KMS-11 (cell line): ENCODE measurements around the gene PPT1.
A peak's percentile ranks its signal among the peaks of the same experiment; 100 is the strongest.

Source experiments
- H2AFZ ChIP-seq: fragments of 200-600 bp; sonication (generic); 2 replicates; pipeline ENCODE4 v1.6.1; 2016; ENCODE audit warnings: antibody characterized with exemption, mixed run types, low read depth
- H3K27ac ChIP-seq: fragments of 200-600 bp; sonication (generic); 2 replicates; pipeline ENCODE4 v1.6.1; 2016; ENCODE audit warnings: mild to moderate bottlenecking, mixed run types
- H3K27me3 ChIP-seq: fragments of 200-600 bp; sonication (generic); 2 replicates; pipeline ENCODE4 v1.6.1; 2017; ENCODE audit warnings: mild to moderate bottlenecking, low read depth, mixed run types, moderate library complexity; ENCODE audit not compliant: insufficient read depth
- H3K36me3 ChIP-seq: fragments of 200-600 bp; sonication (generic); 2 replicates; pipeline ENCODE4 v1.6.1; 2017; ENCODE audit warnings: mild to moderate bottlenecking, mixed run types; ENCODE audit not compliant: insufficient read depth
- H3K4me1 ChIP-seq: fragments of 200-600 bp; sonication (generic); 2 replicates; pipeline ENCODE4 v1.6.1; 2016; ENCODE audit warnings: mild to moderate bottlenecking, low read depth, mixed run types; ENCODE audit not compliant: poor library complexity, severe bottlenecking
- H3K4me2 ChIP-seq: fragments of 200-600 bp; sonication (generic); 2 replicates; pipeline ENCODE4 v1.7.0; 2016; ENCODE audit warnings: mild to moderate bottlenecking, mixed run types
- H3K4me3 ChIP-seq: fragments of 200-600 bp; sonication (generic); IDR thresholded peaks from 2 replicates; pipeline ENCODE4 v1.6.1; 2017; ENCODE audit warnings: low read depth, low read length, mixed read lengths; ENCODE audit not compliant: insufficient read depth
- H3K79me2 ChIP-seq: fragments of 200-600 bp; sonication (generic); 2 replicates; pipeline ENCODE4 v1.6.1; 2016; ENCODE audit warnings: low read depth, mixed run types; ENCODE audit not compliant: insufficient read depth
- H3K9ac ChIP-seq: fragments of 200-600 bp; sonication (generic); 2 replicates; pipeline ENCODE4 v1.6.1; 2016; ENCODE audit warnings: mild to moderate bottlenecking, mixed run types
- H4K20me1 ChIP-seq: fragments of 200-600 bp; sonication (generic); 2 replicates; pipeline ENCODE4 v1.6.1; 2016; ENCODE audit warnings: mild to moderate bottlenecking, mixed run types; ENCODE audit not compliant: insufficient read depth
- TF ChIP-seq, protein P1 (sequence below): fragments of 200-600 bp; sonication (generic); conservative IDR thresholded peaks from 2 replicates; pipeline ENCODE4 v1.6.1; 2017; ENCODE audit warnings: low read depth, mild to moderate bottlenecking, antibody characterized with exemption, low read length, moderate library complexity, mixed read lengths

PPT1 gene

GRCh38 chr1:40058453-40059337, 38.4 kb downstream of the PPT1 start:
- H3K4me3 ChIP-seq = no peak overlapping the region
- no peak overlapping the region for H3K27ac ChIP-seq
- no peaks in the 10 kb centered on the region for H4K20me1 ChIP-seq
- peaks cover 15% of the 10 kb centered on the region for H3K4me1 ChIP-seq
- no peaks in the 10 kb centered on the region for H3K27me3 ChIP-seq
- no peak overlapping the region for H2AFZ ChIP-seq
- peaks cover 15% of the 10 kb centered on the region; the same call in 1 of the 2 replicates for H3K79me2 ChIP-seq
- no peaks in the 10 kb centered on the region for H3K36me3 ChIP-seq
- no peak overlapping the region for H3K9ac ChIP-seq
- TF ChIP-seq, protein P1, sequence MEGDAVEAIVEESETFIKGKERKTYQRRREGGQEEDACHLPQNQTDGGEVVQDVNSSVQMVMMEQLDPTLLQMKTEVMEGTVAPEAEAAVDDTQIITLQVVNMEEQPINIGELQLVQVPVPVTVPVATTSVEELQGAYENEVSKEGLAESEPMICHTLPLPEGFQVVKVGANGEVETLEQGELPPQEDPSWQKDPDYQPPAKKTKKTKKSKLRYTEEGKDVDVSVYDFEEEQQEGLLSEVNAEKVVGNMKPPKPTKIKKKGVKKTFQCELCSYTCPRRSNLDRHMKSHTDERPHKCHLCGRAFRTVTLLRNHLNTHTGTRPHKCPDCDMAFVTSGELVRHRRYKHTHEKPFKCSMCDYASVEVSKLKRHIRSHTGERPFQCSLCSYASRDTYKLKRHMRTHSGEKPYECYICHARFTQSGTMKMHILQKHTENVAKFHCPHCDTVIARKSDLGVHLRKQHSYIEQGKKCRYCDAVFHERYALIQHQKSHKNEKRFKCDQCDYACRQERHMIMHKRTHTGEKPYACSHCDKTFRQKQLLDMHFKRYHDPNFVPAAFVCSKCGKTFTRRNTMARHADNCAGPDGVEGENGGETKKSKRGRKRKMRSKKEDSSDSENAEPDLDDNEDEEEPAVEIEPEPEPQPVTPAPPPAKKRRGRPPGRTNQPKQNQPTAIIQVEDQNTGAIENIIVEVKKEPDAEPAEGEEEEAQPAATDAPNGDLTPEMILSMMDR = no peak
- peak overlapping the region; percentile 7; the same call in 1 of the 2 replicates for H3K4me2 ChIP-seq

DNA sequence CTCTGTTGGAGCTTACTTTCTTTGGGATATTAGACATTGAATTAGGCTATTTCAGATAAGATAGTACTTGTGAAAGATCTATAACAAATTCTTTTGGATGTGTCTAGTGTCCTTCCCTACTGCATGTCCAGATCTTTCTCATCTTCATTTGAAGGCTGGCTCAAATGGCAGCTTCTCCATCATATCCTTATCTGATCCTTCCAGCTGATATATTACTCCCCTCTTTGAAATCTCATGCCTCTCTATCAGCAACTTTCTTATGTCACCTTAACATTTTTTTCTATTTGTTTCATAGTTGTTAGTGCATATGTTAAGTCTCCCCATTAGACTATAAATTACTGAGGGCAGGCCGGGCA, 39.0 kb downstream of the PPT1 start:
- no peaks in the 10 kb centered on the region for H3K36me3 ChIP-seq
- TF ChIP-seq, protein P1 = no peak
- no peak overlapping the region for H3K4me3 ChIP-seq
- H4K20me1 ChIP-seq = no peaks in the 10 kb centered on the region
- no peak overlapping the region for H2AFZ ChIP-seq
- H3K4me2 ChIP-seq = no peak overlapping the region
- H3K27ac ChIP-seq = no peak overlapping the region
- H3K9ac ChIP-seq = no peak overlapping the region
- peaks cover 15% of the 10 kb centered on the region; the same call in 1 of the 2 replicates for H3K79me2 ChIP-seq
- peaks cover 15% of the 10 kb centered on the region for H3K4me1 ChIP-seq
- H3K27me3 ChIP-seq = no peaks in the 10 kb centered on the region

DNA sequence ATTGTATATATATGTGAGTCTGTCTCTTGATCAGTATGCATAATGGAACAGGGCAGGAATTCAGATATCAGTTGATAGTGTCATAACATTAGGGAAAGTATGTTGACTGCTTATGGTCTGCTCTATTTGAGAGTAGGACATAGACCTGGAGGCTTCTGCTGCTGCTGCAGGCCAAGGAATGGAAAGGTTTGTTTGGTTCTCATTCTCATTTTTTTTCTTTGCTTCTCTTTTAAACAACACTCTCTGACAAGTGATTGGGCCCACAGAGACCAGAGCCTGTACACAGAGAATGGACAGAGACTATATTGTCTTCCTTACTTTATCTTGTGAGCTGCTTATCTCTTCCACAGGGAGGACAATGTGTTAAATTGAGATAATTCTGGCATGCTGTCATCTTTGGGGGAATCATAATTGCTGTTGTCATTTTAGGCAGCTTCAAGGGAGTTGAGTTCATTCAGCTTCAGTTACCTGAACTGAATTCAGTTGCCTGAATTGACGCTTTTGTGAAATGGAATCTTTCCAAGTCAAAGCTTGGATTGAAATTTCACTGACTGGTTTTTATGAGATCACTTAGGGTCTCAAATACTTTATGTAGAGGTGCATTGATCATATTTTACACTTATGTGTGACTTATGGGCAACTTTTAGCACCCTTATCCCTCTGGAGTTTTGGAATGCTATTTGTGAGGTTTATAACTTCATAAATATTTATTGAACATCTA, 39.6 kb downstream of the PPT1 start:
- H3K36me3 ChIP-seq = no peaks in the 10 kb centered on the region
- H3K9ac ChIP-seq = no peak overlapping the region
- no peak overlapping the region for H3K4me3 ChIP-seq
- H3K27ac ChIP-seq = no peak overlapping the region
- no peak overlapping the region for H2AFZ ChIP-seq
- peaks cover 15% of the 10 kb centered on the region for H3K4me1 ChIP-seq
- no peak overlapping the region for H3K4me2 ChIP-seq
- no peaks in the 10 kb centered on the region for H3K27me3 ChIP-seq
- H3K79me2 ChIP-seq = peaks cover 15% of the 10 kb centered on the region; the same call in 1 of the 2 replicates
- TF ChIP-seq, protein P1 = no peak
- H4K20me1 ChIP-seq = no peaks in the 10 kb centered on the region

- H3K4me2 ChIP-seq = no peak overlapping the region
- peaks cover 15% of the 10 kb centered on the region for H3K4me1 ChIP-seq
- no peak overlapping the region for H3K27ac ChIP-seq
- H3K9ac ChIP-seq = no peak overlapping the region
- H3K79me2 ChIP-seq = peaks cover 21% of the 10 kb centered on the region; the same call in 1 of the 2 replicates
- no peak overlapping the region for H3K4me3 ChIP-seq
- H2AFZ ChIP-seq = no peak overlapping the region
- H4K20me1 ChIP-seq = no peaks in the 10 kb centered on the region
- TF ChIP-seq, protein P1 = no peak
- H3K27me3 ChIP-seq = no peaks in the 10 kb centered on the region
- H3K36me3 ChIP-seq = no peaks in the 10 kb centered on the region
These were observed 40.3 kb downstream of the PPT1 start for GRCh38 chr1:40056519-40057309.
